Heart right ventricle (tissue), 16 donors: Measurements from ENCODE around the gene EXOC2. TPM values are rescaled to one million over a fixed set of nuclear protein-coding genes. Genes with fewer than 3 reads are reported as not detected.
A peak's percentile ranks its signal among the peaks of the same experiment; 100 is the strongest.

ENCODE experiments used
- ATAC-seq, 8 donors: fragments of 200-7000 bp; cut with Tn5 transposase; one replicate each; pipeline ENCODE4 v1.9.1; 2020; ENCODE audit warnings: mild to moderate bottlenecking in 8 of 8, moderate library complexity in 8 of 8, moderate number of reproducible peaks in 1 of 8
- DNase-seq, 2 donors: peaks; one replicate each; pipeline ENCODE4 v3.0.0-alpha.2; 2020
- H3K27ac ChIP-seq, 10 donors: fragments of 200-600 bp; sonication (generic) in 2 of 10; one replicate each; pipeline versions ENCODE4 v1.5.0 to v1.8.0; 2020 to 2022; ENCODE audit warnings: mild to moderate bottlenecking in 3 of 10
- H3K27me3 ChIP-seq, 7 donors: fragments of 200-600 bp; one replicate each; pipeline ENCODE4 v1.8.0; 2021 to 2022; ENCODE audit warnings: mild to moderate bottlenecking in 2 of 7
- H3K36me3 ChIP-seq, 9 donors: fragments of 200-600 bp; sonication (generic) in 1 of 9; one replicate each; pipeline versions ENCODE4 v1.5.0 to v1.8.0; 2020 to 2022; ENCODE audit warnings: mild to moderate bottlenecking in 2 of 9
- H3K4me1 ChIP-seq, 9 donors: fragments of 200-600 bp; sonication (generic) in 1 of 9; one replicate each; pipeline versions ENCODE4 v1.5.0 to v1.8.0; 2020 to 2022; ENCODE audit warnings: mild to moderate bottlenecking in 4 of 9
- H3K4me3 ChIP-seq, 10 donors: fragments of 200-600 bp; sonication (generic) in 2 of 10; one replicate each; pipeline versions ENCODE4 v1.5.0 to v1.8.0; 2020 to 2022; ENCODE audit warnings: mild to moderate bottlenecking in 7 of 10, moderate library complexity in 2 of 10
- H3K9me3 ChIP-seq, 11 donors: fragments of 200-600 bp in 10 of 11; sonication (generic) in 2 of 11; one replicate each; pipeline versions ENCODE4 v1.5.0 to v1.8.0; 2013 to 2022; ENCODE audit warnings: mild to moderate bottlenecking in 2 of 11, control low read depth in 1 of 11, moderate library complexity in 1 of 11
- CTCF ChIP-seq, 9 donors: fragments of 200-600 bp; sonication (generic) in 2 of 9; IDR thresholded peaks; one replicate each; pipeline versions ENCODE4 v1.5.0 to v1.8.0; 2021 to 2022; ENCODE audit warnings: antibody characterized with exemption in 9 of 9, mild to moderate bottlenecking in 5 of 9, moderate library complexity in 1 of 9
- WGBS, 2 donors: extraction: QIAGEN DNeasy Blood & Tissue Kit; methylation state at CpG; one replicate each; pipeline ENCODE4 v1.1.7; 2013; ENCODE audit warnings: inconsistent platforms in 1 of 2; 5-methylcytosine and 5-hydroxymethylcytosine counted together
- intact Hi-C, 10 donors: fragments of 100-400 bp; cut with DNase I; formaldehyde crosslinking; loops; one replicate each; pipeline versions ENCODE4 v1.11.1 to v1.14.2; 2022
- polyA plus RNA-seq, 2 donors: library from polyadenylated mRNA; stranded (reverse); fragments of 200-250 nt; gene quantifications; one replicate each; pipeline ENCODE4 v1.2.3, GENCODE V29; 2013
- total RNA-seq, 10 donors: library from RNA; stranded (reverse); fragmentation: NEBNext Ultra II Directional in 3 of 10; extraction: Animal tissue kit (Norgen Biotek cat#: 25700) in 3 of 10; gene quantifications; one replicate each; pipeline versions ENCODE4 v1.2.1 to v1.2.4, GENCODE V29; 2021 to 2023
- donor health status: Arrhythmogenic right ventricular cardiomyopathy.
- donor health status: ischemic (EF 13 %, LVEDD 7.1; RV severe dilation, severe dysfunction).
- donor health status: healthy with polysubstance abuse.
- donor health status: DM: no; HTN: yes; CAD: no.
- donor health status: DM: no; HTN: no; CAD: no.
- donor health status: ischemic (EF 25% LVEDD 6.9; RV normal size, moderate dysfunction).
- donor health status: ischemic (EF 25% LVEDD 5.7; RV mildly dilated, moderate dysfunction).
- donor health status: healthy.
- donor health status: DM: yes; HTN: yes; CAD: no.
- donor health status: Ischemic cardiomyopathy.
- donor health status: ischemic (EF 35%, LVEDD 5.7; RV mildly dilated, moderate dysfunction).
- donor health status: nonischemic (EF 11% LVEDD 7.7; RV severe dilation, severe dysfunction).
- donor health status: DM: yes; HTN: yes; CAD: no.
- donor health status: PGD.
- donor health status: ischemic (EF 29% LVEDD 5.4; RV normal size, mild dysfunction).
- donor health status: nonischemic (EF 23%, LVEDD 6.1; RV moderate dilation, normal function).

The EXOC2 gene
- total and polyA plus RNA-seq, 12 donors = 4.0 to 18.4 (median 12.9) TPM

GRCh38 chr6:548091-548490 lies 144.8 kb downstream of the EXOC2 start:
- DNase-seq = no peak
- Histone ChIP-seq H3K4me1 (no peaks in the 10 kb centered on the region), H3K9me3 (no peaks in the 10 kb centered on the region), H3K27ac (no peak overlapping the region), H3K36me3 (peaks cover 0 to 87% (median 25%) of the 10 kb centered on the region in 9 donors), H3K4me3 (no peak overlapping the region), H3K27me3 (no peaks in the 10 kb centered on the region)
- intact Hi-C loops = no loop called here
- TF ChIP-seq CTCF (IDR thresholded peaks at IDR 0.05) = no peak
- no peak for ATAC-seq
- 93% methylated on average over 5 of the region's 5 CpGs for WGBS, 2 donors

GRCh38 chr6:540490-540889 lies 152.4 kb downstream of the EXOC2 start:
- H3K9me3 ChIP-seq = peaks cover 0 to 19% (median 6%) of the 10 kb centered on the region in 11 donors

GRCh38 chr6:537114-537513 lies 155.8 kb downstream of the EXOC2 start:
- 95 to 96% methylated on average over 56 of the region's 56 CpGs for WGBS, 2 donors
- no peak overlapping the region for H3K4me3 ChIP-seq
- H3K27ac ChIP-seq = no peak overlapping the region
- no peak for TF ChIP-seq CTCF (IDR thresholded peaks at IDR 0.05)
- ATAC-seq = no peak
- no peak for DNase-seq
- H3K9me3 ChIP-seq = peaks cover 0 to 19% (median 6%) of the 10 kb centered on the region in 11 donors
- intact Hi-C loops = no loop called here
- no peaks in the 10 kb centered on the region for H3K4me1 ChIP-seq
- no peaks in the 10 kb centered on the region for H3K27me3 ChIP-seq
- H3K36me3 ChIP-seq = peaks cover 0 to 80% (median 15%) of the 10 kb centered on the region in 9 donors

More at GRCh38 chr6:540490-540889, 152.4 kb downstream of the EXOC2 start:
- no peaks in the 10 kb centered on the region for H3K4me1 ChIP-seq
- no peak overlapping the region for H3K27ac ChIP-seq
- DNase-seq (no peak), ATAC-seq (no peak)
- intact Hi-C loops = no loop called here
- no peak for TF ChIP-seq CTCF (IDR thresholded peaks at IDR 0.05)
- peaks cover 0 to 84% (median 29%) of the 10 kb centered on the region in 9 donors for H3K36me3 ChIP-seq
- no peaks in the 10 kb centered on the region for H3K27me3 ChIP-seq
- no peak overlapping the region for H3K4me3 ChIP-seq

- DNase-seq (no peak), ATAC-seq (peak in 1 of 8 donors; percentile 31)
- no peaks in the 10 kb centered on the region for H3K9me3 ChIP-seq
- 89 to 91% methylated on average over 9 of the region's 9 CpGs for WGBS, 2 donors
- no peak overlapping the region for H3K27ac ChIP-seq
- H3K4me1 ChIP-seq = no peaks in the 10 kb centered on the region
- intact Hi-C loops = no loop called here
- no peaks in the 10 kb centered on the region for H3K27me3 ChIP-seq
- no peak for TF ChIP-seq CTCF (IDR thresholded peaks at IDR 0.05)
- peaks cover 0 to 43% (median 0%) of the 10 kb centered on the region in 9 donors for H3K36me3 ChIP-seq
- H3K4me3 ChIP-seq = no peak overlapping the region
Observed at GRCh38 chr6:530425-530824, 162.5 kb downstream of the EXOC2 start.
